Stimulated activated memory B cell treated with anti-CD40 and anti-IgM and Interleukin-4, amounts not matched to agents 10 μg/mL and 1 μg/mL and 100 μg/mL, for 72 hours (primary cell): Measurements from ENCODE around the gene ASTN2.

Experiments used
- ATAC-seq: fragments of 150-1000 bp; cut with Tn5 transposase; 2 replicates; pipeline ENCODE4 v1.10.0; 2021
- H3K27ac Mint-ChIP-seq: one replicate; pipeline ENCODE4 v1.8.0; 2022; ENCODE audit warnings: mild to moderate bottlenecking, mixed read lengths
- H3K27me3 Mint-ChIP-seq: one replicate; pipeline ENCODE4 v1.8.0; 2022; ENCODE audit warnings: mixed read lengths
- H3K36me3 Mint-ChIP-seq: one replicate; pipeline ENCODE4 v1.8.0; 2022; ENCODE audit warnings: mixed read lengths
- H3K4me1 Mint-ChIP-seq: one replicate; pipeline ENCODE4 v1.8.0; 2022; ENCODE audit warnings: mixed read lengths
- H3K4me3 Mint-ChIP-seq: one replicate; pipeline ENCODE4 v1.8.0; 2022; ENCODE audit warnings: mild to moderate bottlenecking, moderate library complexity, mixed read lengths
- H3K9me3 Mint-ChIP-seq: one replicate; pipeline ENCODE4 v1.8.0; 2022; ENCODE audit warnings: mixed read lengths

The ASTN2 gene

GRCh38 chr9:117170567-117170966 is 244.3 kb downstream of the ASTN2 start:
- Mint-ChIP-seq H3K4me1 (no peaks in the 10 kb centered on the region), H3K36me3 (no peaks in the 10 kb centered on the region), H3K4me3 (no peak overlapping the region), H3K27me3 (no peaks in the 10 kb centered on the region), H3K9me3 (no peaks in the 10 kb centered on the region), H3K27ac (no peak overlapping the region)
- no peak for ATAC-seq

DNA sequence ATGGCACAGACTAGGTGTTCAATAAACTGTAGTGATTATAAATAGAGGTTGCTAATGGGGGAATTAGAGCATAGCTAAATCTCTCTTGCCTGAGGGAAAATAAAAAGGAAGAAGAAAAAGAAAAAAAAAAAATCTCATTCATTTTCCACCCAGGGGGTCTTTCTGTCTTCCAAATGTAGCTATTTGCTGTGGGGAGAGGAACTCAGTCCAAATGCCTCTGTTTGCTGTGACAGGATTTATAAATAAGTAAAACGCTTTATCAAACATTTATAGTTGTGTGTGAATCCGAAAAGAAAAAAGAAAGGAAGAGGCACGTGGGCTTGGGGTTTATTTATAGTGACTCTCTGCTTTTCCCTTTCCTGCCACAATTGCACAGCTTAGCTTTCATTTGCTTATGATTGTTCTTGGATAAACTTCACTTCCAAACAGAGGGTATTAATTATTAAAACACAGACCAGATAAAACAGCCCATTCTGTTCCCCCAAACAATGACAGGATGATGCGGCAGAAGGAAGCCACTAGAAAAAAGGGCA is 245.7 kb downstream of the ASTN2 start:
- no peaks in the 10 kb centered on the region for H3K9me3 Mint-ChIP-seq
- no peak for ATAC-seq

GRCh38 chr9:117164512-117164911 is 250.3 kb downstream of the ASTN2 start:
- Mint-ChIP-seq H3K4me3 (no peak overlapping the region), H3K36me3 (no peaks in the 10 kb centered on the region), H3K4me1 (no peaks in the 10 kb centered on the region), H3K27me3 (no peaks in the 10 kb centered on the region), H3K9me3 (no peaks in the 10 kb centered on the region), H3K27ac (no peak overlapping the region)
- ATAC-seq, result no peak

More for the DNA sequence above, 245.7 kb downstream of the ASTN2 start:
- no peaks in the 10 kb centered on the region for H3K36me3 Mint-ChIP-seq
- H3K27me3 Mint-ChIP-seq, result no peaks in the 10 kb centered on the region
- H3K4me1 Mint-ChIP-seq, result no peaks in the 10 kb centered on the region
- no peak overlapping the region for H3K4me3 Mint-ChIP-seq
- no peak overlapping the region for H3K27ac Mint-ChIP-seq

GRCh38 chr9:117160254-117160653 is 254.6 kb downstream of the ASTN2 start:
- ATAC-seq, result no peak
- Mint-ChIP-seq H3K4me1 (no peaks in the 10 kb centered on the region), H3K4me3 (no peak overlapping the region), H3K27ac (no peak overlapping the region), H3K9me3 (no peaks in the 10 kb centered on the region), H3K36me3 (no peaks in the 10 kb centered on the region), H3K27me3 (no peaks in the 10 kb centered on the region)

DNA sequence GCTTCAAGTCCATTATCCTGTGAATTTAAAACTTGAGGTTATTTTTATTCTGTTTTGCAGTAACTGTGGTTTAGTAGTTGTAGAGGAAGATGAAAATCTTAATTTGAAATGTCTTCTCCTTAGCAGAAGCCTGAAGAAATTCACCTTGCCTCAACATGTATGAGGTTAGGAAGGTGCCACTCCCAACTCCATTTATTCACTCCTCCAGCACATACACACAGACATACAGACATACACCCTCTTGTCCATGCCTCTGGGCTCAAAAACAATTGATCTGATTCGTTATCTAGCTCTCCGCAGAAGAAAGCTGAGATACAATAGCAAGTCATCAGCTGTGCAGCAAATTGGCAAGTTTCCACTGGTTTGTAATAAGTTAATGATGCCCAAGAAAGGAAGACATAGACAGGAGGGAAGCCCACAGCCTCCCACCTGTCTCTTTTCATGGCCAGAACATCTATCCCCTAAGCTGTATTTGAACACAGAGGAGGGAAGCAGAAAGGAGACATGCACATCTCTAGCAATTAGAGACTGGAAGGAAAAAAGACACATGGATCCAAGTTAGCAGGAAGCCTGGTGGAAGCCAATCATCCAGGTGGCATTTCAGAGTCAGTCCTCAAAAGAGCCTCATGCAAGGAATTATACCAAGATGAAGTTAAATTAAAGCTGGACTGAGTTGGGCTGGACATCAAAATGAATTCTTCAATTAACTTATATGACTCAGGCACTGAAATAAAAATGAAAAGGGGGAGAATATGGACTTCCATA is 257.9 kb downstream of the ASTN2 start:
- H3K9me3 Mint-ChIP-seq, result peaks cover 2% of the 10 kb centered on the region
- H3K36me3 Mint-ChIP-seq, result no peaks in the 10 kb centered on the region
- H3K4me3 Mint-ChIP-seq, result no peak overlapping the region
- no peaks in the 10 kb centered on the region for H3K27me3 Mint-ChIP-seq
- no peak overlapping the region for H3K27ac Mint-ChIP-seq
- no peaks in the 10 kb centered on the region for H3K4me1 Mint-ChIP-seq
- no peak for ATAC-seq

DNA sequence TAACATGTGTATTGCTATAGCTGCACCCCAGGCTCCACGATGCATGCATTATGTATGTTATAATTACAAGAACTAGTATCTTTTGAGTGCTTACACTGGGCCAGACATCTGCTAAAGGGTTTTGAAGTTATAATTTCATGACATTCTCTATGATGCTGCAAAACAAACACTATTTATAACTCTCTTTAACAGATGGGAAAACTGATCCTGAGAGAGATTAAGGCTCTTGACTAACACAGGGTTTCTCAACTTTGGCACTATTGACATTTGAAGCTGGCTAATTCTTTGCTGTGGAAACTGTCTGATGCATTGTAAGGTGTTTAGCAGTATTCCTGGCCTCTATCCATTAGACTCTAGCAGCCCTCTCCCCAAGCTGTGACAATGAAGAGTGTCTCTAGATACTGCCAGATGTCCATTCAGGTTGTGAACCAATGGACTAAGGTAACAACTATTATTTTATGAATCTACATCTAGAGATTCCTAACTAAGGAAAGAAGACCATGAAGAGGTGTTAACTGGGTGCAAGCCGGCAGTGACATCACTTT is 258.6 kb downstream of the ASTN2 start:
- no peak overlapping the region for H3K4me3 Mint-ChIP-seq
- ATAC-seq, result no peak
- no peak overlapping the region for H3K27ac Mint-ChIP-seq
- no peaks in the 10 kb centered on the region for H3K36me3 Mint-ChIP-seq
- peaks cover 2% of the 10 kb centered on the region for H3K9me3 Mint-ChIP-seq
- no peaks in the 10 kb centered on the region for H3K4me1 Mint-ChIP-seq
- H3K27me3 Mint-ChIP-seq, result no peaks in the 10 kb centered on the region

GRCh38 chr9:117153021-117153420 is 261.8 kb downstream of the ASTN2 start:
- no peak for ATAC-seq
- Mint-ChIP-seq H3K36me3 (no peaks in the 10 kb centered on the region), H3K4me1 (no peaks in the 10 kb centered on the region), H3K9me3 (peaks cover 2% of the 10 kb centered on the region), H3K4me3 (no peak overlapping the region), H3K27ac (no peak overlapping the region), H3K27me3 (no peaks in the 10 kb centered on the region)

DNA sequence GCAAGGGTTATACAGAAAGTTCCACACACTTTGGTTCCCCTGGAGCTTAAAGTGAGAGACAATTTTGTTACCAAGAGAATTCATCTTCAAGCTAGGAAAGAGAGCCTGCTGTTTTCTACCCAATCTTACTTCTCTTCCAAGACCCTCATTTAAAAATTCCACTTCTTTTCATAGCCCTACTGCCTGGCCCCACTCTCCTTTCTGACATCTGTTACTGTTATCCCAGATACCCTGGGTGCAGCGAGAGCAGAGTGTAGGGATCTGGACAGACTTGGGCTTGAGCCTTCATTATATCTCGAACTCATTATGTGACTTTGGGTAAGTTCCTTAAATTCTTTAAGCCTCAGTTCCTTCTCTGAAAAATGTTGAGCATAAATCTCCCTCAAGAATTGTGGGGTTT is 263.1 kb downstream of the ASTN2 start:
- no peak for ATAC-seq
- Mint-ChIP-seq H3K27me3 (no peaks in the 10 kb centered on the region), H3K4me1 (no peaks in the 10 kb centered on the region), H3K27ac (no peak overlapping the region), H3K4me3 (no peak overlapping the region), H3K36me3 (no peaks in the 10 kb centered on the region), H3K9me3 (peaks cover 2% of the 10 kb centered on the region)

DNA sequence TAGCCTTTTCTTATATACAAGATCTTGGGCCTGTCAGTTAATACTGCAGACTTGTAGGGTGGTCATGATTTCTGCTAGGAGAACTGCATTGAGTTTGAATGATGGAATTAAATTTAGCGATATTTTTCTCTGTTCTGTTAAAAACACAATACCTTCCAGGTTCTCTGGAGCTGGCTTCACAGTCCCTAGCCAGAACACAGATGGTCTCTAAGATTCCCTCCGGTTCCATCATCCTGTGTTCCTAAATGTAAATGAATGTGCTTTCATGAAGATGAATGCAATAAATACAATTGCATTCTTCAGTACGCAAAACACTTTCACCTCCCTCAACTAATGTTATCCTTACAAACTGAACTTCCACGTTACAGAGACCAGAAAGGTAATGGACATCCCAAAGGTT is 264.9 kb downstream of the ASTN2 start:
- H3K27me3 Mint-ChIP-seq, result no peaks in the 10 kb centered on the region
- H3K27ac Mint-ChIP-seq, result no peak overlapping the region
- H3K4me1 Mint-ChIP-seq, result no peaks in the 10 kb centered on the region
- H3K9me3 Mint-ChIP-seq, result peaks cover 5% of the 10 kb centered on the region
- no peaks in the 10 kb centered on the region for H3K36me3 Mint-ChIP-seq
- no peak for ATAC-seq
- no peak overlapping the region for H3K4me3 Mint-ChIP-seq

- no peaks in the 10 kb centered on the region for H3K4me1 Mint-ChIP-seq
- no peak overlapping the region for H3K27ac Mint-ChIP-seq
- H3K9me3 Mint-ChIP-seq, result peaks cover 7% of the 10 kb centered on the region
- H3K36me3 Mint-ChIP-seq, result no peaks in the 10 kb centered on the region
- no peak for ATAC-seq
- no peak overlapping the region for H3K4me3 Mint-ChIP-seq
- H3K27me3 Mint-ChIP-seq, result no peaks in the 10 kb centered on the region
Measured at GRCh38 chr9:117145811-117146490, 268.9 kb downstream of the ASTN2 start.

DNA sequence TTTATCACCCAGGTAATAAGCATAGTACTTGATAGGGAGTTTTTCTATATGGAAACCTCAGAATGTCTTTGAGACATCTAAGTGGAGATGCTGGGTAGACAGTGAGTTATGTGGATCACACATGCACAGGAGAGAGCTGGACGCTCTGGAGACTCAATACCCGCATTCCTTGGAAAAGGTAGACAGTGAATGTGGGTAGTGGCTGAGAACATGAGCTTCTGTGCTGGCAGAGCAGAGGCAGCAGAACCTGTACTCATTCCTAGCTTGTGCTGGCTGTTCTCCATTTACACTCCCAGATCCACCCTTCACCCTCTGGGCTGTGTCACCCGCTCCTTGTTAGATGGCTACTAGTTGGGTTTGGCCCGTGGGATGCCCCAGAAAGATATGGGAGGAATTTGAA is 269.8 kb downstream of the ASTN2 start:
- Mint-ChIP-seq H3K4me3 (no peak overlapping the region), H3K27me3 (no peaks in the 10 kb centered on the region), H3K9me3 (peaks cover 10% of the 10 kb centered on the region), H3K27ac (no peak overlapping the region), H3K36me3 (no peaks in the 10 kb centered on the region), H3K4me1 (no peaks in the 10 kb centered on the region)
- ATAC-seq, result no peak

- Mint-ChIP-seq H3K9me3 (peaks cover 8% of the 10 kb centered on the region), H3K4me1 (no peaks in the 10 kb centered on the region), H3K27ac (no peak overlapping the region), H3K27me3 (no peaks in the 10 kb centered on the region), H3K36me3 (no peaks in the 10 kb centered on the region), H3K4me3 (no peak overlapping the region)
- ATAC-seq, result no peak
Measured at GRCh38 chr9:117138231-117138630, 276.6 kb downstream of the ASTN2 start.

- Mint-ChIP-seq H3K4me1 (no peaks in the 10 kb centered on the region), H3K4me3 (no peak overlapping the region), H3K27ac (no peak overlapping the region), H3K9me3 (peaks cover 8% of the 10 kb centered on the region), H3K36me3 (no peaks in the 10 kb centered on the region), H3K27me3 (no peaks in the 10 kb centered on the region)
- no peak for ATAC-seq
Measured at GRCh38 chr9:117136461-117136860, 278.4 kb downstream of the ASTN2 start.

DNA sequence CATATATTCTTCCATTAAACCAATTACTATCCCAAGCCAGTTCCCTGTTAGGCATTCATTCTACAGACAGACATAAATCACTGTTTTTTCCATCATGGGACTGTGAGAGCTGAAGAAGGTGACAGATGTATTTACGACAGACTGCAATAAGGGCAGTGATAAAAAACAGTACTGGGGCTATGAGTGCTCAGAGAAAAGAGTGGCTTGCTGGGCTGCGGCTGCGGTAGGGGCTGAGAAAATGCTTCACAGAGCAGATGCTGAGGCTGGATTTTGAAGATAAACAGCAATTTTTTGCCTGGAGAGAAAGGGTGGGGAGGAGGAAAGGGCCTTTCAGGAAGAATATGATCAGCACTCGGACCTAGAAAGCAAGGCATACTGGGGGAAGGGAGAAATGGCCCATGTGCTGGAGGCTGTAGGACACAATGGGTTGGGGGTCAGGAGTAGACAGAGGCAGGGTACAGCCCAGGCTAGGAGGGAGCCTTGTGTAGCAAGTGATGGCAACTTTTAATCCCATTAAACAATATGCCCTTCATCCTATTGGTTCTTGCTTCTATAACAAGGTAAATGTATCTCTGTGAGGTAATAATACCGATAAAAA is 279.3 kb downstream of the ASTN2 start:
- no peaks in the 10 kb centered on the region for H3K4me1 Mint-ChIP-seq
- H3K4me3 Mint-ChIP-seq, result no peak overlapping the region
- ATAC-seq, result no peak
- H3K9me3 Mint-ChIP-seq, result peaks cover 8% of the 10 kb centered on the region
- no peaks in the 10 kb centered on the region for H3K36me3 Mint-ChIP-seq
- H3K27ac Mint-ChIP-seq, result no peak overlapping the region
- no peaks in the 10 kb centered on the region for H3K27me3 Mint-ChIP-seq

GRCh38 chr9:117134826-117135500 is 279.9 kb downstream of the ASTN2 start:
- H3K27me3 Mint-ChIP-seq, result no peaks in the 10 kb centered on the region
- no peak overlapping the region for H3K27ac Mint-ChIP-seq
- H3K4me3 Mint-ChIP-seq, result no peak overlapping the region
- no peaks in the 10 kb centered on the region for H3K4me1 Mint-ChIP-seq
- no peaks in the 10 kb centered on the region for H3K36me3 Mint-ChIP-seq
- no peak for ATAC-seq
- H3K9me3 Mint-ChIP-seq, result peaks cover 4% of the 10 kb centered on the region
